ENCODE data around the gene MFRP.
A peak's percentile ranks its signal among the peaks of the same experiment; 100 is the strongest.

MFRP gene

GRCh38 chr11:119316729-119317591, 29.5 kb downstream of the MFRP start, which contains the start of gene MCAM:
MCAM (minus strand) TSS chr11:119317130; CDS start chr11:119317101, 29 bp downstream.
- DNase-seq, result peak; percentile 70

DNA sequence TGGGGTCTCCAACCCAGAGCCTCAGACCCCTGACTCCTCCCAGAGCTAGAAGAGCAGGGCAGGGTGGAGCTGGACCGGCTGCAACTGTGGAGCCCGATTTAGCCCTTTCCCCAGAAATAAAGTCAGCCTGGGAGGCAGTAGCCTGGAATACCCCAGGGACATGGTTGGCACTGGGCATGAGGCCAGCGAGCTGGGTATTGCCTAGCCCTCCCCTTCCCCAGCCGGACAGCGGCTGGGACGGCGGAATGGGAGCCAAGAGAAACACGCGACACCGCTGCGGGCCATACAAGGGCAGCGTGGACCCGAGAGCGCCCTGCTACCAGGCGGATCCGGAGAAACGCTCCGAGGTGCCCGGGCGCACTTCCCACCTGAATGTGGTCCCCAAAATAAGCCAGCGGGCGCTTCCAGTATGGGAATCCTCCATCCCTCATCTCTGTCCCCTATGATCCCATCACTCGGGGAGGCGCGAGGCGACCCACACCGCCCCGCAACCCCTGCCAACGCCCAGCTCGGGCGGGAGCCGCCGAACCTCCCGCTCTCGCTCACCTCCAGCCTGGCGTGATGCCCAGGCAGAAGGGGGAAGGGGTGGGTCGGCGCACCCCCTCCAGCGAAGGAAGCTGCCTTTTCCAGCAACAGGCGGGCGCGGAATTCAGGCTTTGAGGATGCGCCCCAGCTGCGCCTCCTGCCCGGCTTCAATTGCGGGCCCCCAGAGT, 30.3 kb downstream of the MFRP start:
- peak; percentile 79 for DNase-seq

DNA sequence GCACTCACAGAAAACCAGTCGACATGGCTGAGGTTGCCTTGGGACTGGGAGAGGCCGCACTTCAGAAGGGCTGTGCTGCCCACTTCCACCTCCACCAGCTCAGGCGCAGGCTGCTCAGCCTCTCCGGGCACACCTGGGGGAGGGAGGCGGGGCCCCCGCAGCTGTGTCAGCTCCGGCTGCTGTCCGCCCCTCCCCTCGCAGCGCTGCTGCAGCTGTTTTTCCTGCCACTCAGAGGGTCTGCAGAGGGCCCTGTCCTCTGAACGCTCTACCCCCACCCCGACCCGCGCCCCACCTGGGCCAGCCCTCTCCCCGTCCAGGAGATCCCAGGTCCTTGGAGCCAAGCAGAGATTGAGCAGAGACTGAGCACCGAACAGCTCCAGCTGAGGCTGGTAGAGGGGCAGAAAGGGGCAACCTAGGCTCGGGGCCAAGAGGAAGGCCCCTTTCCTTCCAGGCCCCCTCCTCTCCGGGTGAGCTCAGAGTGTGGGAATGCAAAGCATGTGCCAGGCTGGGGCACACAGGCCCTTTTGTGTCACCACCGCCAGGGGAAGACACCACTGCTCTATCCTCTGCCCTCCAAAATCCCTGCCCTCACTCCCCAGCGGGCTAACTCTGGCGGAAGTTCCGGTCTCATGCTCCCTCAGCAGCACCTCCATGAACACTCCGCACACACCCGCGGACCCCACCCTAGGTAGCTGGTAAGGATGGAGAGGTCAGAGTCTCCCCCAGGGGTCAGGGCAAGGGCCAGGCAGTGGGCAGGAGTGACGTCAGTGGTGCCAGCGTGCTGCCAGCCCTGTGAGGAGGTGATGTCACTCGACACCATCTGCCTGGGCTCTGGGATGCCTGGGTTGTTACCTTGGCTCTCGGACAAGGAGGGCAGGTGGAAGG, 31.1 kb downstream of the MFRP start:
- DNase-seq, result peak; percentile 88

DNA sequence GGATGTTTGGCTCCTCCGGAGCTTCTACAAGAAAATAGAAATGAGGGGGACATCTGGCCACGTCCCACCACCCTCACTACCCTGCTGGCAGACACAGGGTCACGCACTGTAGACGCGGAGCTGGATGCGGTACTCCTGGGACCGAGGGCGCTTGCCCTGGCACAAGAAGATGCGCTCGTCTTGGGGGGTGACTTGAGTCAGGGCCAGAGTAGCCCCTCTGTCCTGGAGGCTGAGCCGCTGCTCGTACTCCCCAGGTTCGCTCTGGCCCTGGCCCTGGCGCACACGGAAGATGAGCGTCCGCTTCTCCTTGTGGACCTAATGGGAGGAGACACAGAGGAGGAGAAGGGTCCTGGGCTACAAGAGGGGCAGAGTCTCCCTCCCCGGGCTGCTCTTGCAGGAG, 31.8 kb downstream of the MFRP start:
- no peak for DNase-seq

DNA sequence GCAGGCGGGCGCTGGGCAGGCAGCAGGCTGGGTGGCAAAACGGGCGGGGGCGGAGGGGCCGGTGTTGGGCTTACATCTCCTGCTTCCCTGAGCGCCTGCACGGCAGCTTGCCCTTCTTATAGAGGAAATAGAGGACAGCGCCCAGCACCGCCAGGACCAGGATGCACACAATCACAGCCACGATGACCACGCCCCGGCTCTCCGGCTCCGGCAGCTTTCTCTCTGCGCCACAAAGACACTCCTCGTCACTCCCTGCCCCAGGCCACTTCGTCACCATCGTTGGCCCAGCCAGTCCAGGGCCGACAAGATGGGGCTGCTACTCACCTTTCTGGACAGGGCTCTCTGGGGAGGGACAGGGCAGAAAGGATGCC, 35.8 kb downstream of the MFRP start:
- no peak for DNase-seq

- DNase-seq, result no peak
These were observed 36.4 kb downstream of the MFRP start for GRCh38 chr11:119309953-119310681.

DNA sequence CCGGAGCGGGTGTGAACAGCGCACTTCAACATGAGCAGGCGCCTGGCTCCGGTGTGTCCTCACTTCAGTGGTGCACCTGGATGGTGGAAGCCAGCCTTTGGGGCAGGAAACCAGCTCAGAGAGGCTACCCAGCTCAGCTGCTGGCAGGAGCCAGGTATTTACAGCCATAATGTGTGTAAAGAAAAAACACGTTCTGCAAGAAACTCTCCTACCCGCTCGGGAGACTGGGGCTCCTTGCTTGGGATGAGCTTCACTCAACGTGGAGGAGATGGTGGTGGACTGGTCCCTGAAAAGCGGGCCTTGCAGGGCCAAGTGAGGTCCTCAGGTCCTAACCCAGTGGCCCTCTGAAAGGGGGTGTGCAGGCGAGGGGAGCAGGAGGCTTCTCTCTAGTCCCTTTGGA, 37.1 kb downstream of the MFRP start:
- no peak for DNase-seq

DNA sequence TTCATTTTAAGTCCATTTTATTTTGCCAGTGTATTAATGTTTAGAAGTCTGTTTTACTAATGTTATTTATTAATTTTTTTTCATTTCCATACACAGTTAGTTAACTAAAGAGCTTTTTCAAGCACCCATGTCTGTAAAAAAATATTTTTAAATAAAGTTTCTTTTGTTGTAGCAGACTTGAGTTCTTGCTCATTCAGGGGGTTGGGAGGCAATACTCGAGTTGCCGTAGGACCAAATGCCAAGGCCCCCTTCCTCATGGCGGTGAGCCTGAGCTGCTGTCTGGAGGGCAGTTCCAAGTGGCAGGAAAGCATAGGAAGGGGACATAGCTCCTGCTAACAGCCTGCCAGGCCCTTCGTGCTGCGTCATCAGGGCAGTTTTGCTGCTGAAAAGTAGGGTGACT, 38.5 kb downstream of the MFRP start:
- DNase-seq, result no peak

DNA sequence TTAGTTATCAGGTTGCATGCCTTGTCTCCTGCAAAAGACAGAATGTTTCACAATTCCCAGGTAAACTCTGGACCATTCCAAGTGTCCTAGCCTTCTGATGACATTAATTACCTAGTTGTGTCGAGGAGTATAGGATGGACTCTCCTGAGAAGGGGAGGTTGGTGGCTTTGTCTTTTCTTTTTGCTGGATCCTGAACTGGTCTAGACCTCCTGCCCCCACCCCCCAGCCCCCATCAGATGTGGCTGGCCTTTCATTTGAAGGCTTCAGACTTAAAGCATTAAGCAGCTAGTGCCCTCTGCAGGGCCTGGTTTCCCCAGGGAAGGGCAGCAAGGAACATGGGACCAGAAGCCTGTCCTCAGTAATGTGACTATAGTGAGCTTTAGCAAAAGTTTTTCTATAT, 39.3 kb downstream of the MFRP start:
- DNase-seq, result peak; percentile 36

- DNase-seq, result no peak
These were observed 40.1 kb downstream of the MFRP start for GRCh38 chr11:119306373-119306890.

GRCh38 chr11:119305556-119306372, 40.7 kb downstream of the MFRP start:
- DNase-seq, result no peak

DNA sequence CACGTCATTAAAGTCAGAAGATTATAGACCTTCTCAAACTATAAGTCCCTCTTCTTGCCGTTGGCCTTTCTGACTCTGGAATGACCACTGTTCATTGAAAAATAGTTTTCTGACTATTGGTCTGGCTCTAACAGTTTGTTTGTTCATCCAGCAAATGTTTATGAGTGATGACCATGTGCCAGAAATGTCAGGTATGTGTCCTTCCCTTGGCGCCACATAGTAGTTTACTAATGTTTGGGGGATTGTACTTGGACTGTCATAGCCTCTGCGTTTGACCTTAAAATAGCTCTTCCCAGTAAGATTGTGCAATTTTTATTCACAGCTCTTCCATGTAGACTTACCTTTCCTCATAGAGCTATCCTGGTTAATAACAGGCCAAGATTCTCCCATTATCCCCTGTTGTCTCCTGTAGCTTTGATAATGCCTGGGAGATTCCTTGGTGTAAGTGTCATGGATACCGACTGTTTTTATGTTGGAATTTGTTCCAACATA, 43.2 kb downstream of the MFRP start:
- DNase-seq, result no peak

DNA sequence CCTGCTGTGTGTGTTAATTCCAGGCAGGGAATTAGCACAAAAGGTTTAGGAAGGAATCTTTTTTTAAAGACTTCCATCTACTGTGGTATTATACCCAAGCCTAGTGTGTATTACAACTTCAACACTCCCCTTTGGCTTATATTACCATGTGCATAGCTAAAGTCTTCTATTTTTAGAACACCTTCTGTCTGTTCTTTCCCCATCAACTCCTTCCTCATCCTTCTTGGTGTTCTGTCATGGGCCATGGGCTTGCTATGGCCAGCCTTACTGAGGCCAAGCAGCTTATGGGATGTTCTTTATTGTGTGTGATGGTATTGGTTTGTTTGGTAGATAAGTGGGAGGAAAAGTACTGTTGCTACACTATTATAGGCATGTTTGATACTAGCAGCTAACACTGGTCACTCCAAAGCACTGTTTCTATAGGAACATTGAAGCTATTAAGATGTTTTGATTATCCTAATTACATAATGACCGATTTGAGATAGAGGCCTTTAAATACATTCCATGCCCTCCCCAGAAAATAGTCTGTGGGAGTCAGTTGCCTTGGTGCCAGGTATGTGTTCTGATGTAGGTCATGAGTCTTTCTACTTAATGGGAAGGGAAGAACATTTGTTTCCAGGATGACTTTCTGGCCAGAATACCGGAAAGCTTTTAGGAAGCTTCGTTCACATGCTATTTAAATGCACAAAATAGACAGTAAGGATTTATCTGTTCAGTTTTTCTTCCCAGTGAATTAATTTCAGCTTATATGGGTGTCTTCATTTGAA, 46.1 kb downstream of the MFRP start:
- no peak for DNase-seq

DNA sequence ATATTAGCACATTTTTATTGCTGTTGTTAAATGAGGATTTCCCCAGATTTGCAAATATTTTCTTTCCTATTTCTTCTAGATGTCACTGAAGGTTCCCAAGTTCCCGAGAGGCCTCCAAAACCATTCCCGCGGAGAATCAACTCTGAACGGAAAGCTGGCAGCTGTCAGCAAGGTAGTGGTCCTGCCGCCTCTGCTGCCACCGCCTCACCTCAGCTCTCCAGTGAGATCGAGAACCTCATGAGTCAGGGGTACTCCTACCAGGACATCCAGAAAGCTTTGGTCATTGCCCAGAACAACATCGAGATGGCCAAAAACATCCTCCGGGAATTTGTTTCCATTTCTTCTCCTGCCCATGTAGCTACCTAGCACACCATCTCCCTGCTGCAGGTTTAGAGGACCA, 47.1 kb downstream of the MFRP start:
- no peak for DNase-seq

- DNase-seq, result no peak
These were observed 47.8 kb downstream of the MFRP start for GRCh38 chr11:119298726-119299125.

DNA sequence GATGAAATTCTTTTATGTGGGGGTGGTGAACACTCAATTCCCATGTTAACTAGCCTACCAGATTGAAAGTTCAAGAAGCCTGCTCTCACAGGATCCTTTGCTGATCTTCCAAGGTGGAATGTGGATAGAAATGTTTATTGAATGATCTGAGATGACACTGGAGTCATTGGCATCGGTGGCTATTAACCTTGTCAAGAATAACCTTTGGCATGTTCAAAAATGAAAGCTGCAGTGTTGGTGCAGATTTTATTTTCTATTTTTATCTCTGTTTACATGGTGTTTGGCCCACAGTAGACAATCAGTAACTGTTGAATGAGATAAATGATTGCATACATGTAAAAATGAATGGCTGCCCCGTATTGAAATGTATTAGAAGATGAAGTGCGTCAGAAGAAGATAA, 48.6 kb downstream of the MFRP start:
- no peak for DNase-seq

GRCh38 chr11:119295178-119295577, 51.3 kb downstream of the MFRP start:
- no peak for DNase-seq

- DNase-seq, result no peak
These were observed 53.0 kb downstream of the MFRP start for GRCh38 chr11:119293461-119293860.

DNA sequence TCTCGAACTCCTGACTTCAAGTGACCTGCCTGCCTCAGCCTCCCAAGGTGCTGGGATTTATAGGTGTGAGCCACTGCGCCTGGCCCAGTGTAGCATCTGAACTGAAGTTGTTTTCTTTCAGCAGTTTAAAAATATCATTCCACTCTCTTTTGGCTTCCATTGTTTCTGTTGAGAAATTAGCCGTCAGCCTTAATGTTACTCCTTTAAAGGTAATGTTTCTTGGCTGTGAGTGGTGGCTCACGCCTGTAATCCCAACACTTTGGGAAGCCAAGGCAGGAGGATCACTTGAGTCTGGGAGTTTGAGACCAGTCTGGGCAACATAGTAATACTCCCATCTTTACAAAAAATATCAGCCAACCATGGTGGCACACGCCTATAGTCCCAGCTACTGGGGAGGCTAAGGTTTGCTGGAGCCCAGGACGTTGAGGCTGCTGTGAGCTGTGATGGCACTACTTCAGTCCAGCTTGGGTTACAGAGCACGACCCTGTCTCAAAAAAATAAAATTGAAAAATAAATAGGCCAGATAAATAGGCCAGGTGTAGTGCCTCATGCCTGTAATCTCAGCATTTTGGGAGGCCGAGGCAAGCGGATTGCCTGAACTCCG, 55.5 kb downstream of the MFRP start:
- DNase-seq, result no peak
